K562 (cell line): ENCODE data around the gene IGSF21.

Source experiments
- ARHGAP35 ChIP-seq: fragments of 450-650 bp; IDR thresholded peaks from 2 replicates; pipeline ENCODE4 v1.6.1; 2018; ENCODE audit not compliant: partially characterized antibody
- CEBPB ChIP-seq: fragments of 450-650 bp; IDR thresholded peaks from 2 replicates; pipeline ENCODE4 v1.6.1; 2016; ENCODE audit warnings: missing genetic modification characterization, missing compliant biosample characterization
- E2F5 ChIP-seq: sonication (generic); formaldehyde crosslinking; IDR thresholded peaks from 2 replicates; pipeline ENCODE4 v1.8.0; 2022; ENCODE audit warnings: mild to moderate bottlenecking, missing genetic modification reagents
- ESRRB ChIP-seq: fragments of 250-450 bp; sonication (Bioruptor Pico); IDR thresholded peaks from 2 replicates; pipeline ENCODE4 v1.5.0; 2020; ENCODE audit warnings: mild to moderate bottlenecking, moderate library complexity, borderline replicate concordance
- ETV6 ChIP-seq, 3 experiments: fragments of 150-350 bp in 1 of 3; sonication (generic) in 1 of 3; formaldehyde crosslinking in 1 of 3; IDR thresholded peaks; 2 replicates each; pipeline versions ENCODE4 v1.6.1 to v1.8.0; 2014 to 2022; ENCODE audit warnings: borderline replicate concordance in 2 of 3, low read depth in 2 of 3, antibody characterized with exemption in 1 of 3, low read length in 1 of 3, mild to moderate bottlenecking in 1 of 3, missing genetic modification reagents in 1 of 3
- GTF2E2 ChIP-seq: fragments of 200-800 bp; sonication (Bioruptor generic); IDR thresholded peaks from 2 replicates; pipeline ENCODE4 v1.6.1; 2016; ENCODE audit warnings: missing genetic modification characterization, missing compliant biosample characterization
- JUNB ChIP-seq: fragments of 450-650 bp; formaldehyde crosslinking; conservative IDR thresholded peaks from 2 replicates; pipeline ENCODE4 v1.4.0; 2020; ENCODE audit warnings: mild to moderate bottlenecking
- POLR2A ChIP-seq: fragments of 450-650 bp; conservative IDR thresholded peaks from 2 replicates; pipeline ENCODE4 v1.6.1; 2016
- SRF ChIP-seq, 2 experiments: fragments of 250-450, 450-650 bp in 1 of 2; sonication (Bioruptor Pico) in 1 of 2; sonication (generic) in 1 of 2; formaldehyde crosslinking; IDR thresholded peaks; 2 replicates each; pipeline versions ENCODE4 v1.5.0 to v1.5.1; 2020 to 2022; ENCODE audit warnings: mild to moderate bottlenecking in 1 of 2, missing genetic modification reagents in 1 of 2

DNA sequence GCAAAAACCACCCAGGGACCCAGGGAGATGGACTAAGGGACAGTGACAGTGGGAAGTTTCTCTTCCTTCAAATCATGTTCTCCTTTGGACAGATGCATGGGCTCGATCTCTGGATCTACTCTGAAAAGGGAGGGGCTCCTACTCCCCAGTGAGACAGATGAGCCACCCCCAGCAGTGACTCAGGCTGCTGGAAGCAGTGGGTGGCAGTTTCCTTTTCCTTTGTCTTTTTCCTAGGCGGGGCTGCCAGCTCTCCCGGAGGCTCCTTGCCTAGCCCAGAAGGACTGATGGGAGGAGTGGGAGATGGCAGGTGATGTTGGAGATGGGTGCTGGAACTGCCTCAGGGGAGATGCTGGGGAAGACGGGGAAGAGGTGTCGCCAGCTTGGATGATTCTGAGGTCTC, 41.0 kb upstream of the IGSF21 start:
- TF ChIP-seq ESRRB (CRISPR knock-in tag) (no peak), E2F5 (CRISPR knock-in tag) (no peak), POLR2A (no peak), JUNB (CRISPR knock-in tag) (no peak), CEBPB (tag) (no peak), SRF (CRISPR knock-in tag; IDR thresholded peaks at IDR 0.05) (no peak), GTF2E2 (no peak), ARHGAP35 (no peak), ETV6 (IDR thresholded peaks at IDR 0.05; ENCODE audit: borderline replicate concordance in 1 of 2, low read depth in 2 of 2, low read length in 1 of 2) (no peak), ETV6 (CRISPR knock-in tag; IDR thresholded peaks at IDR 0.05; ENCODE audit: borderline replicate concordance) (no peak)
